Stimulated activated effector memory CD8-positive, alpha-beta T cell treated with anti-CD3 and anti-CD28 coated beads, Interleukin-12 subunit alpha, Interleukin-12 subunit beta, amount 100 ng/mL, for 72 hours (primary cell): ENCODE measurements around the gene HNRNPC.
"Not testable (repeated sequence)": the region's sequence is repeated elsewhere in the genome, so short reads cannot be mapped to it uniquely, and the experiment has no call there.

Experiments
- ATAC-seq: fragments of 150-1000 bp; cut with Tn5 transposase; 2 replicates; pipeline ENCODE4 v1.10.0; 2021
- DNase-seq, 2 donors: peaks; one replicate each; pipeline ENCODE4 v3.0.0; 2021 to 2022; ENCODE audit warnings: low spot score in 2 of 2
- H3K27ac Mint-ChIP-seq: one replicate; pipeline ENCODE4 v1.8.0; 2022; ENCODE audit warnings: mild to moderate bottlenecking, mixed read lengths
- H3K36me3 Mint-ChIP-seq: one replicate; pipeline ENCODE4 v1.8.0; 2022; ENCODE audit warnings: mild to moderate bottlenecking, mixed read lengths
- H3K4me1 Mint-ChIP-seq: one replicate; pipeline ENCODE4 v1.8.0; 2022; ENCODE audit warnings: mixed read lengths
- H3K4me3 Mint-ChIP-seq: one replicate; pipeline ENCODE4 v1.8.0; 2022; ENCODE audit warnings: mild to moderate bottlenecking, mixed read lengths
- H3K9me3 Mint-ChIP-seq: one replicate; pipeline ENCODE4 v1.8.0; 2022; ENCODE audit warnings: mixed read lengths

HNRNPC gene

DNA sequence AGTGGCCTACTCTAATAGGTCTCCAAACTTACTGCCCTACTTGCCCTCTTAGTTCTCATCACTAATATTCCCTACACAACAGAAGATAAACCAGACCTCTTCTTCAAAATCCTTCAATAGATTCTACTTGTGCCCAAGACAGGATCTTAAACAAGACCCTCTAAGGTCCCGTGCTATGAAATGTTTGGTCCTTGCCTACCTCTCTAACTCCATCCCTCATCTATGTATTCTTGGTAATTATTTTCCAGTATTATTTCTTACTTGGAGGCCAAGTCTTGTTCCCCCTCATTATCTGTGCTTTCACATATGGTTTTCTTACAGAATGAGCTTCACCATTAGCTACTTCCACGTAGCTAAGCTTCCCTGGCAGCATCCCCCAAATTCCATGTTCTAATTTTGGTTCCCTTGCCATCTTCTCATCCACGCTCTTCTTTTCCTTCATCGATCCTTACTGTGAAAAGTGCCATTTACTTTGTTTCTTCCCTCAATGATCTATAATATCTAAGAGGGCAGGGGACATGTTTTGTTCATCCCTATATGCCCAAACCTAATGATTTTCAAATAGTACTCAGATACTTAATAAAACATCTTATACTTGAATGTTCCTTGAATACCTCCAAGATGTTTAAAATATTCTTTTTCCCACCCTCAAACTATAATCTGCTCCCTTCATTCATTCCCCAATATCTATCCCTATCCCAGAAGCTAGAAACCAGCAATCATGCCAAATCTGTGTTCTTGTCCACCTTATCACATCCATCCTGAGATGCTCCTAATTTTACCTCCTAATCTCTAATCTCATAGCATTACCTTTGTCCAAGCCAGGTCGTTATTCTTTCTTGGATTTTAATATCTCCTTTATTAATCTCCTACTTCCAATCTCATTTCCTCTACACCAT is 10.1 kb downstream of the HNRNPC start:
- peaks cover 77% of the 10 kb centered on the region for H3K4me1 Mint-ChIP-seq
- peaks cover 100% of the 10 kb centered on the region for H3K36me3 Mint-ChIP-seq
- ATAC-seq (no peak), DNase-seq (no peak)
- no peaks in the 10 kb centered on the region for H3K9me3 Mint-ChIP-seq
- H3K27ac Mint-ChIP-seq, result peak overlapping the region; percentile 71
- H3K4me3 Mint-ChIP-seq, result peak overlapping the region; percentile 96

DNA sequence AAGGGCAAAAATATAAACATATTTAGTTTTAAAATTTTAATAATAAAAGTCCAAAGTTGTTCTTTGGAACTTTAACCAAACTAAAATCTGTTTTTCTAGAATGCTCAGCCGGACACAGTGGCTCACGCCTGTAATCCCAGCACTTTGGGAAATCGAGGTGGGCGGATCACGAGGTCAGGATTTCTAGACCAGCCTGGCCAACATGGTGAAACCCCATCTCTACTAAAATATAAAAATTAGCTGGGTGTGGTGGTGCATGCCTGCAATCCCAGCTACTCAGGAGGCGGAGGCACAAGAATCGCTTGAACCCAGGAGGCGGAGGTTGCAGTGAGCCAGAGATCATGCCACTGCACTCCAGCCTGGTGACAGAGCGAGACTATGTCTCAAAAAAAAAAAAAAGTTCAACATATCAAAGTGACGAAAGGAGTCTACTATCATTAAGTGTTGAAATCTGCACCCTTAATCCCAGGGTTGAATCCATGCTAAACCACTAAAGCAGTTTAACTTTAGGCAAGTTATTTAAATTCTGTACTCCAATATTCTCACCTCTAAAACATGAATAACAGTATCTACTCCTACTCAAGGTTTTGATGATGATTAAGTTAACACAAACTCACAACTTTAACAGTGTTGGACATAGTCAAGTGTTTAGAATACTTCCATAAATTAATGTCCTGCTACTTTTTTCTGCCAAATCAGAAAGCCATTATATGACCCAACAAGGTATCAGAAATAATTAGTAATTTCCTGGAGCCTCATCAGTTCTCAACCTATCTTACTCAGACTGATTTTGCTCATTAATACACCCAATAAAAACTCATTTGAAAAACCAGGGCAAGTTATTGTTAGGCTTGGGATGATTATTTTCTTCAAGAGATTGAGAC is 11.0 kb downstream of the HNRNPC start:
- ATAC-seq, result peak; percentile 68
- H3K9me3 Mint-ChIP-seq, result no peaks in the 10 kb centered on the region
- DNase-seq, result no peak
- peak overlapping the region; percentile 96 for H3K4me3 Mint-ChIP-seq
- peak overlapping the region; percentile 73 for H3K27ac Mint-ChIP-seq
- H3K4me1 Mint-ChIP-seq, result peaks cover 68% of the 10 kb centered on the region
- peaks cover 100% of the 10 kb centered on the region for H3K36me3 Mint-ChIP-seq

DNA sequence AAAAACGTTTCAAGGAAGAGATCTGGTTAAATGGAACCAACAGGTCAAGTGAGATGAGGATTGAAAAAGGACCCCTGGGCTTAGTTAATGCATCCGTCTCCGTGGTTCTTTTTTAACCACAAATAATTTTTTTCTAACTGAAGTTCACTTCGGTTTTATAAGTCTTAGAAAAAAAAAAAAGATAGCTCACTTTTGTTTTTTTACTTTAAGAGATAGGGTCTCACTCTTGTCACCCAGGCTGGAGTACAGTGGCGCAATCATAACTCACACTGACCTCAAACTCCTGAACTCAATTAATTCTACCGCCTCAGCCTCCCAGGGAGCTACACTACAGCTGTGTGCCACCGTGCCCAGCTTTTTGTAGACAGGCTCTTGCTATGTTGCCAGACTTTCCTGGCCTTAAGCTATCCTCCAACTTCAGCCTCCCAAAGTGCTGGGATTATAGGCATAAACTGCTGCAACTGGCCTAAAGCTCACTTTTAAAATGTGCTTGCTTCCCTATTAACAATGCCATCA is 11.8 kb downstream of the HNRNPC start:
- Mint-ChIP-seq H3K36me3 (peaks cover 100% of the 10 kb centered on the region), H3K4me1 (peaks cover 61% of the 10 kb centered on the region), H3K9me3 (no peaks in the 10 kb centered on the region), H3K27ac (peak overlapping the region; percentile 73), H3K4me3 (peak overlapping the region; percentile 96)
- ATAC-seq (peak; percentile 57), DNase-seq (no peak)

DNA sequence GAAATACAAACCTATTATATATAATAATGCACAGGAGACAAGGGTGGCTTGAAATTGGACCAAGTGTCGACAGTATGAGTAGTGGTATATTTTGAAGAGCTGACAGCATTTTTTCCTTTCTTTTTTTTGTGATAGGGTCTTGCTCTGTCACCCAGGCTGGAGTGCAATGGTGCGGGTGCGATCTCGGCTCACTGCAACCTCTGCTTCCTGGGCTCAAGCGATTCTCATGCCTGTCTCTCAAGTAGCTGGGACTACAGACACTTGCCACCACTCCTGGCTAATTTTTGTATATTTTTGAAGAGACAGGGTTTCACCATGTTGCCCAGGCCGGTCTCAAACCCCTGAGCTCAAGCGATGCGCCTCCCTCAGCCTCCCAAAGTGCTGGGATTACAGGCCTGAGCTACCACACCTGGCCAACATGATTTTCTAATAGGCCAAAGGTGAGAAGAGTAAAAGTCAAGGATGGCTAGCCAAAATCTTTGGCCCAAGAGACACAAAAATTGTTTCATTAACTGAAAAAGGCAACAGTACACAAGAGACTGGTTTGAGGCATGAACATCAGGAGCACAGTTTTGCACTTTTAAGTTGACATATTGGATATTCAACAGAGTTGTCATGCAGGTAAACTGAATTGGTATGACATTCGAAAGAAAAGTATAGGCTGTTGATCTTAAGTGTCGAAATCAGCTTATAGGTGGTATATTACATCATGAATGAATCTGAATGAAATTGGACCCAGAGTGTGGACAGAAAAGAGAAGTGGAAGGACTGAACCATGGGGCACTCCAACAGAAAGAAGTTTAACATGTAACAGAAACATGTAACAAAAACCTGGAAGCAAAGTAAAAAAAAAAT is 12.5 kb downstream of the HNRNPC start:
- Mint-ChIP-seq H3K27ac (peak overlapping the region; percentile 73), H3K4me1 (peaks cover 61% of the 10 kb centered on the region), H3K9me3 (no peaks in the 10 kb centered on the region), H3K36me3 (peaks cover 100% of the 10 kb centered on the region), H3K4me3 (peak overlapping the region; percentile 96)
- DNase-seq (no peak), ATAC-seq (no peak)

DNA sequence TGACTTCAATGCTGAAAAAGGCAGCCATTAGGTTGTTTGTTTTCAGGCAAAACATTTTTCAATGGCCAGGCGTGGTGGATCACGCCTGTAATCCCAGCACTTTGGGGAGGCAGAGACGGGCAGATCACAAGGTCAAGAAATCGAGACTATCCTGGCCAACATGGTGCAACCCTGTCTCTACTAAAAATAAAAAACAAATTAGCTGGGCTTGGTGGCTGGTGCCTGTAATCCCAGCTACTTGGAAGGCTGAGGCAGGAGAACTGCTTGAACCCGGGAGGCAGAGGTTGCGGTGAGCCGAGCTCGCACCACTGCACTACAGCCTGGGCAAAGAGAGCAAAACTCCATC is 13.2 kb downstream of the HNRNPC start:
- Mint-ChIP-seq H3K27ac (peak overlapping the region; percentile 73), H3K36me3 (peaks cover 100% of the 10 kb centered on the region), H3K4me1 (peaks cover 61% of the 10 kb centered on the region), H3K4me3 (peak overlapping the region; percentile 96)
- DNase-seq, ATAC-seq, H3K9me3 Mint-ChIP-seq: not testable (repeated sequence)

DNA sequence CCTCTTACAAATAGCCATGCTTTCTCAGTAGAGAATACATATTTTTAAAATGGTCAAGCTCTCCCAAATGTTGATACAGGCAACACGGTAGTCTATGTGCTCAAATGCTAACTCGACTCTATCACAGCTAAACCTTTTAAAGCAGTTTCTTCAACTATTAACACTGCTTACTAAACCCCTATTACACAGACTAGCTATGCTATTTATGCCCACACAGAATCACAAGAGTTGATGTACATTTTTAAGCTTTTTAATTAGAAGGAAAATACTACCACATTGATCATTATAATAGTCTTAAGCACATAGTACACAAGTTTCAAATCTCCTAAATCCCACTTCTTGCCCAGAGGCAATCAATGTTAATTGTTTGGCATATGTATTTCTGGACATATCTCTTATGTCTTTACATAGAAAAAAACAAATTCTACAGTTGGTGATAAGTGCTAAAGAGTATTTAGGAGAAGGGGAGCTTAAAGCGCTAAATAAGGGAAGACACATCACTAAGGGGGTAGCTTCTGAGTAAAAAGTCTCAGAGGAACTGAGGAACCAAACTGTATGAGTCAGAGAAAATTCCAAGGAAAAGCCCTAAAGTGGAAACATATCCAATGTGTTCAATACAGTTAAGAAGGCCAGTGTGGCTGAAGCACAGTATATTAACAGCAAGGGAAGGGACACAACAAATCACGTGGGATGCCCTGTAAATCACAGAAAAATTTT is 13.7 kb downstream of the HNRNPC start:
- H3K9me3 Mint-ChIP-seq, result no peaks in the 10 kb centered on the region
- H3K4me3 Mint-ChIP-seq, result peak overlapping the region; percentile 96
- peaks cover 64% of the 10 kb centered on the region for H3K4me1 Mint-ChIP-seq
- DNase-seq, result no peak
- peak overlapping the region; percentile 57 for H3K27ac Mint-ChIP-seq
- ATAC-seq, result no peak
- peaks cover 100% of the 10 kb centered on the region for H3K36me3 Mint-ChIP-seq

DNA sequence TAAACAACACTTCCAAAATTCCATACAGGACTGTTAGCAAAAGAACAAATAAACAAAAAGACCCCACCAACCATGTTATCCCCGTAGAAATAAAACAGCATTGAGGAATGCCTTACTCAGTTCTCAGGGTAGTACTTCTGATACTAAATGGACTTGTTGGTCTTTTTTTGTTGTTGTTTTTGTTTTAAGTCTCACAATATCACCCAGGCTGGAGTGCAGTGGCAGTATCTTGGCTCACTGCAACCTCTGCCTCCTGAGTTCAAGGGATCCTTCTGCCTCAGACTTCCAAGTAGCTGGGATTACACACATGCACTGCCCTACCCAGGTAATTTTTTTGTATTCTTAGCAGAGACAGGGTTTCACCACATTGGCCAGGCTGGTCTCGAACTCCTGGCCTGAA is 17.1 kb downstream of the HNRNPC start:
- peaks cover 100% of the 10 kb centered on the region for H3K36me3 Mint-ChIP-seq
- H3K4me1 Mint-ChIP-seq, result peaks cover 55% of the 10 kb centered on the region
- DNase-seq (no peak), ATAC-seq (no peak)
- H3K27ac Mint-ChIP-seq, result peak overlapping the region; percentile 77
- no peak overlapping the region for H3K4me3 Mint-ChIP-seq
- H3K9me3 Mint-ChIP-seq, result no peaks in the 10 kb centered on the region

DNA sequence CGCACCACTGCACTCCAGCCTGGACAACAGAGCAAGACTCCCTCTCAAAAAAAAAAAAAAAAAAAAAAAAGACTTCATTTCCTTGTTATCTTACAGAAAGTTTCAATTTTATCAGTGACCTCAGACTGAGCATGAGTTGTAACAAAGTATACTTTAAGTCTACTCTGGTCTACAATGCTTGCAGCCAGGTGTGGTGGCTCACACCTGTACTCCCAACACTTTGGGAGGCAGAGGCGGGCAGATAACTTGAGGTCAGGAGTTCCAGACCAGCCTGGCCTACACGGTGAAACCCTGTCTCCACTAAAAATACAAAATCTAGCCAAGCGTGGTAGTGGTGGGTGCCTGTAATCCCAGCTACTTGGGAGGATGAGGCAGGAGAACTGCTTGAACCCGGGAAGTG is 18.0 kb downstream of the HNRNPC start:
- H3K4me1 Mint-ChIP-seq, result peaks cover 55% of the 10 kb centered on the region
- DNase-seq (no peak), ATAC-seq (no peak)
- no peaks in the 10 kb centered on the region for H3K9me3 Mint-ChIP-seq
- H3K36me3 Mint-ChIP-seq, result peaks cover 100% of the 10 kb centered on the region
- peak overlapping the region; percentile 77 for H3K27ac Mint-ChIP-seq
- no peak overlapping the region for H3K4me3 Mint-ChIP-seq

DNA sequence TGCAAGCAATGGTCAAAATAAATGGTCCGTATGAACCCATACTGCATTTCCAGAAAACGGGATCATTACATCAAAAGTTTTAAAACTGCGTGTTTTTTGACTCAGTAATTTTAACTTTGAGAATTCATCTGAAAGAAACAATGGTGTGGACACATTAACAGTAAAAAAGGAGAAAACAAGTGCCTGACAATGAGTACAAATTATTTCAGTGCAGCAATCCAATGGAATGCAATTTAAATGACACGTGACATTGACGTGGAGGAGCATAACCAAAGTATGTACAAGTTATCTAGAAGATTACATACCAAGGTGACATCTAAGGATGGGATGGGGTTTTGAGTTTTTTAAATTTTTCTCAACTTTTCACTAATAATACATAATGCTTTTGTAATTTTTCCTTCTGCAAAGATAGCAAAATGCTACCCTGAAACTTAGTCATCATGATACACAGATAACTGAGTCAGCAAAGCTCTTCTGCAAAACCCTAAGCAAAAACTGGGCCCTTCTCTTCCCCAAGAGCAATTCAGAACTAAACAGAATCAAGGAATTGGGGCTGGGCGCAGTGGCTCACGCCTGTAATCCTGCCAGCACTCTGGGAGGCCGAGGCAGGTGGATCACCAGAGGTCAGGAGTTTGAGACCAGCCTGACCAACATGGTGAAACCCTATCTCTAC is 20.4 kb downstream of the HNRNPC start:
- DNase-seq (no peak), ATAC-seq (no peak)
- H3K27ac Mint-ChIP-seq, result no peak overlapping the region
- H3K9me3 Mint-ChIP-seq, result no peaks in the 10 kb centered on the region
- H3K4me1 Mint-ChIP-seq, result peaks cover 59% of the 10 kb centered on the region
- H3K4me3 Mint-ChIP-seq, result no peak overlapping the region
- H3K36me3 Mint-ChIP-seq, result peaks cover 100% of the 10 kb centered on the region

DNA sequence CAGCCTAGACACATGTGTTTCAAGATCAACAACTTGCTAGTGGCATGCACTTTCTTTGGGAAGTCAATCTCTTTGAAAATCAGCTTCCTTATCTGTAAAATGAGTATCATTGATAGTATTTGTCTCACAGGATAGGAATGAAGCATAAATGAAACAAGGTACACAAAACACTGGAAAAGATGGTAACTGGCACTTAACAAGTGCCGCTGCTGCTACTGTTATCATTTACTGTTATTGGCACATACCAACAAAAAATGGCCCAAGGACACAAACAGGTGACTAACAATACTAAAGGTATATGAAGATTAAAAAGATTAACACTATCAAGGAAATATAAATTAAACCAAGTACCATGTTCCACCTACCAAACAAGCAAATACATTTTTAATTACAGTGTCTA is 20.9 kb downstream of the HNRNPC start:
- ATAC-seq (no peak), DNase-seq (no peak)
- Mint-ChIP-seq H3K27ac (peak overlapping the region; percentile 16), H3K36me3 (peaks cover 100% of the 10 kb centered on the region), H3K4me3 (no peak overlapping the region), H3K4me1 (peaks cover 60% of the 10 kb centered on the region), H3K9me3 (no peaks in the 10 kb centered on the region)

DNA sequence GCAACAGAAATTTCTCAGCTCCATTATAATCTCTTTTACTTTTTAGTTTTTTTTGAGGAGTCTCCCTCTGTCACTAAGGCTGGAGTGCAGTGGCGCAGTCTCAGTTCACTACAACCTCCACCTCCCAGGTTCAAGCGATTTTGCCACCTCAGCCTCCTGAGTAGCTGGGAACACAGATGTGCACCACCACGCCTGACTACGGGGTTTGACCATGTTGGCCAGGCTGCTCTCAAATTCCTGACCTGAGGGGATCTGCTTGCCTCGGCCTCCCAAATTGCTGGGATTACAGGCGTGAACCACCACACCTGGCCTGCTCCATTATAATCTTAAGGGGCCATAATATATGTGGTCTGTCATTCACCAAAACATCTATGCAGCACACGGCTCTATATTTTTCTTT is 23.4 kb downstream of the HNRNPC start:
- Mint-ChIP-seq H3K9me3 (no peaks in the 10 kb centered on the region), H3K4me3 (no peak overlapping the region), H3K4me1 (peaks cover 63% of the 10 kb centered on the region), H3K27ac (no peak overlapping the region), H3K36me3 (peaks cover 100% of the 10 kb centered on the region)
- DNase-seq (no peak), ATAC-seq (no peak)

DNA sequence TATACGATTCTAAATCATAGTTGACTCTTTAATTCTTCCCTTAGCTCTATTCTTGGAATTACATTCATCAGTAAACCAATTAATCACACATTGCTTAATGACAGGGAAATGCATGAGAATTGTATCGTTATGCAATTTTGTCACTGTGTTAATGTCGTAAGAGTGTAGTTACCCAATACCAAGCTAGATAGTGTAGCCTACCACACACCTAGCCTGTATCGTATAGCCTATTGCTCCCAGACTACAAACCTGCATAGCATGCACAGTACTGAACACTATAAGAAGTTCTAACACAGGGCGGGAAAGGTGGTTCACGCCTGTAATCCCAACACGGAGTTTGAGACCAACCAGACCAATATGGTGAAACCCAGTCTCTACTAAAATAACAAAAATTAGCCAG is 24.7 kb downstream of the HNRNPC start:
- peaks cover 100% of the 10 kb centered on the region for H3K36me3 Mint-ChIP-seq
- H3K9me3 Mint-ChIP-seq, result no peaks in the 10 kb centered on the region
- no peak for ATAC-seq
- H3K4me3 Mint-ChIP-seq, result no peak overlapping the region
- peak overlapping the region; percentile 52 for H3K27ac Mint-ChIP-seq
- no peak for DNase-seq
- peaks cover 61% of the 10 kb centered on the region for H3K4me1 Mint-ChIP-seq

DNA sequence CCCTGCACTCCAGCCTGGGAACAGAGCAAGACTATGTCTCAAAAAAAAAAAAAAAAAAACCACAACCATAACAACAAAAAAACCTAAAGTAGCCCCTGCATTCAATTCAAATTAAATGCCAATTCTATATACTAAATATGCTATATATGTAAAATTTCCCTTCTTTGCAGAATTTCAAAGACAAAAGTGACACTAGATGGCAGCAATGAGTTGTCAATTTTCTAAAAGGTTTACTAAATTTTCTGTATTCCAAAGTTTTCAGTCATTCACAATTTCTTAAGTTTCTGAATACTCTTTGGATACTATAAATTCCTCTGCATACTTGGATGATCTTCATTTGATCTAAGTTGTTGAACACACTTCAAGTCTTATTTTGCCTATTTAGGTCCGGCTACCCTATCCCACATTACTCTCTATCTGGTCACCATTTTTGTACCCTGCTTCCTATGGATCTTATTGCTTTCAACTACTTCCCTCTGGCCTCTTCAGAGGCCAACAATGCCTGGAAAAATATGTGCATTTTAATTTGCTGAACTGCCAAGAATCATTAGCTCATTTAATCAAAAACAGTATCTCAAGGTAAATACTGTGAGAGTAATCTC is 27.9 kb downstream of the HNRNPC start:
- Mint-ChIP-seq H3K36me3 (peaks cover 100% of the 10 kb centered on the region), H3K9me3 (no peaks in the 10 kb centered on the region), H3K4me1 (peaks cover 68% of the 10 kb centered on the region), H3K4me3 (no peak overlapping the region), H3K27ac (peak overlapping the region; percentile 4)
- DNase-seq, result no peak
- no peak for ATAC-seq
